Common myeloid progenitor, CD34-positive (primary cell): Measurements from ENCODE around the gene KCNN3.

ENCODE experiments used
- CTCF ChIA-PET: fragments of 350-600 bp; sonication (Branson Sonifier 250); formaldehyde crosslinking; loops from one replicate; lab custom pipeline; 2021; ENCODE audit warnings: antibody characterized with exemption; lab: Charles Lee
- POLR2A ChIA-PET: fragments of 350-600 bp; sonication (Branson Sonifier 250); formaldehyde crosslinking; loops from one replicate; lab custom pipeline; 2021; ENCODE audit warnings: antibody characterized with exemption; lab: Charles Lee
- DNase-seq, 3 donors: peaks; one replicate each; pipeline versions ENCODE4 v3.0.0 to v3.0.0-alpha.2; 2013
- H3K27ac ChIP-seq, 2 experiments: 1 replicate in 1 of 2; 2 replicates in 1 of 2; pipeline ENCODE4 v1.7.0; 2013; ENCODE audit warnings: inconsistent platforms in 2 of 2, low read length in 2 of 2, mild to moderate bottlenecking in 2 of 2, low read depth in 1 of 2, moderate library complexity in 1 of 2; ENCODE audit not compliant: severe bottlenecking in 2 of 2, insufficient read depth in 1 of 2, poor library complexity in 1 of 2
- H3K27me3 ChIP-seq, 5 experiments: replicated peaks in 2 of 5; 1 replicate in 3 of 5; 2 replicates in 2 of 5; pipeline versions ENCODE4 v1.6.1 to v1.7.0; 2013; ENCODE audit warnings: low read length in 4 of 5, mild to moderate bottlenecking in 2 of 5, moderate library complexity in 2 of 5, inconsistent platforms in 1 of 5; ENCODE audit not compliant: insufficient read depth in 5 of 5, control insufficient read depth in 4 of 5
- H3K36me3 ChIP-seq, 4 experiments: 1 replicate in 2 of 4; 2 replicates in 2 of 4; pipeline versions ENCODE4 v1.6.1 to v1.7.0; 2013; ENCODE audit warnings: low read length in 3 of 4, control low read depth in 1 of 4, mild to moderate bottlenecking in 1 of 4; ENCODE audit not compliant: control insufficient read depth in 4 of 4, insufficient read depth in 4 of 4
- H3K4me1 ChIP-seq, 4 experiments: 1 replicate in 3 of 4; 2 replicates in 1 of 4; pipeline versions ENCODE4 v1.6.1 to v1.7.1; 2013; ENCODE audit warnings: low read length in 3 of 4, mild to moderate bottlenecking in 3 of 4, control low read depth in 1 of 4, inconsistent platforms in 1 of 4, moderate library complexity in 1 of 4; ENCODE audit not compliant: control insufficient read depth in 4 of 4, insufficient read depth in 4 of 4; ENCODE audit errors: control extremely low read depth in 1 of 4
- H3K4me3 ChIP-seq, 7 experiments: 1 replicate in 4 of 7; 2 replicates in 3 of 7; pipeline versions ENCODE4 v1.5.1 to v1.7.0; 2013; ENCODE audit warnings: mild to moderate bottlenecking in 7 of 7, low read length in 6 of 7, moderate library complexity in 6 of 7, inconsistent platforms in 2 of 7, low read depth in 2 of 7, control low read depth in 1 of 7; ENCODE audit not compliant: insufficient read depth in 4 of 7, control insufficient read depth in 1 of 7; ENCODE audit errors: extremely low read depth in 1 of 7
- H3K9me3 ChIP-seq, 5 experiments: 1 replicate in 4 of 5; 2 replicates in 1 of 5; pipeline versions ENCODE4 v1.6.1 to v1.7.1; 2013; ENCODE audit warnings: low read length in 4 of 5, mild to moderate bottlenecking in 2 of 5, inconsistent platforms in 1 of 5, low read depth in 1 of 5, moderate library complexity in 1 of 5; ENCODE audit not compliant: control insufficient read depth in 4 of 5, insufficient read depth in 2 of 5; ENCODE audit errors: control extremely low read depth in 1 of 5
- WGBS: methylation state at CpG from one replicate; pipeline ENCODE4 v1.1.5; 2013; ENCODE audit not compliant: insufficient coverage; 5-methylcytosine and 5-hydroxymethylcytosine counted together

KCNN3 gene

GRCh38 chr1:154888757-154889156 is 18.7 kb upstream of the KCNN3 start:
- DNase-seq, result no peak
- H3K27ac ChIP-seq, result no peak overlapping the region
- POLR2A ChIA-PET, result no interaction called here
- H3K27me3 ChIP-seq, result no peaks in the 10 kb centered on the region
- no peaks in the 10 kb centered on the region for H3K36me3 ChIP-seq
- peaks cover 19 to 42% (median 33%) of the 10 kb centered on the region in 4 experiments for H3K4me1 ChIP-seq
- H3K9me3 ChIP-seq, result no peaks in the 10 kb centered on the region
- H3K4me3 ChIP-seq, result no peak overlapping the region
- CTCF ChIA-PET, result no interaction called here
- WGBS, result 90% methylated on average over 7 of the region's 7 CpGs

GRCh38 chr1:154886281-154887015 is 16.4 kb upstream of the KCNN3 start:
- no peak overlapping the region for H3K4me3 ChIP-seq
- H3K36me3 ChIP-seq, result no peaks in the 10 kb centered on the region
- H3K27ac ChIP-seq, result no peak overlapping the region
- no peaks in the 10 kb centered on the region for H3K27me3 ChIP-seq
- peak; percentile 28 to 50 (median 40) for DNase-seq
- peaks cover 12 to 46% (median 36%) of the 10 kb centered on the region in 4 experiments for H3K4me1 ChIP-seq
- CTCF ChIA-PET, result interaction anchor here (0.9 kb wide), 1 partner anchor 57 kb away, joined by 3 read pairs; no protein-coding TSS in a partner anchor
- POLR2A ChIA-PET, result no interaction called here
- WGBS, result 100% methylated on average over 2 of the region's 5 CpGs
- H3K9me3 ChIP-seq, result no peaks in the 10 kb centered on the region

- Histone ChIP-seq H3K36me3 (no peaks in the 10 kb centered on the region), H3K27me3 (no peaks in the 10 kb centered on the region), H3K27ac (peak overlapping the region in 1 of 2 experiments; percentile 10), H3K9me3 (no peaks in the 10 kb centered on the region), H3K4me3 (no peak overlapping the region), H3K4me1 (peaks cover 12 to 39% (median 32%) of the 10 kb centered on the region in 4 experiments)
- peak; percentile 53 to 92 (median 85) for DNase-seq
- ChIA-PET CTCF (interaction anchor here (1.4 to 4.4 kb wide), 2 partner anchors 17 to 215 kb away, joined by 4 to 30 read pairs; partner anchors contain the start of gene KCNN3), POLR2A (interaction anchor here (0.9 to 1.9 kb wide), 2 partner anchors 52 to 122 kb away, joined by 3 to 7 read pairs; partner anchors contain the start of gene PMVK)
- WGBS, result 17% methylated on average over 3 of the region's 6 CpGs
Measured at GRCh38 chr1:154884869-154885701, 15.0 kb upstream of the KCNN3 start.

- peak overlapping the region in 2 of 7 experiments; percentile 20 to 35 for H3K4me3 ChIP-seq
- peaks cover 12 to 39% (median 32%) of the 10 kb centered on the region in 4 experiments for H3K4me1 ChIP-seq
- H3K27ac ChIP-seq, result peak overlapping the region in 1 of 2 experiments; percentile 32
- H3K9me3 ChIP-seq, result no peaks in the 10 kb centered on the region
- no peaks in the 10 kb centered on the region for H3K36me3 ChIP-seq
- WGBS, result 24% methylated on average over 10 of the region's 15 CpGs
- ChIA-PET CTCF (interaction anchor here (1.1 to 4.4 kb wide), 5 partner anchors 8 to 214 kb away, joined by 4 to 30 read pairs (median 4); partner anchors contain the start of gene KCNN3), POLR2A (interaction anchor here (0.9 to 1.9 kb wide), 2 partner anchors 53 to 121 kb away, joined by 3 to 7 read pairs; partner anchors contain the start of gene PMVK)
- H3K27me3 ChIP-seq, result no peaks in the 10 kb centered on the region
- DNase-seq, result peak; percentile 85 to 96 (median 91)
Measured at GRCh38 chr1:154883919-154884868, 14.1 kb upstream of the KCNN3 start.

- ChIA-PET CTCF (interaction anchor here (1.0 to 4.4 kb wide), 12 partner anchors 9 to 322 kb away, joined by 3 to 30 read pairs (median 6); partner anchors contain the start of gene KCNN3), POLR2A (interaction anchor here (1.3 kb wide), 1 partner anchor 10 kb away, joined by 3 read pairs; no protein-coding TSS in a partner anchor)
- Histone ChIP-seq H3K36me3 (no peaks in the 10 kb centered on the region), H3K27ac (no peak overlapping the region), H3K4me1 (peaks cover 12 to 39% (median 32%) of the 10 kb centered on the region in 4 experiments), H3K9me3 (no peaks in the 10 kb centered on the region), H3K27me3 (no peaks in the 10 kb centered on the region), H3K4me3 (no peak overlapping the region)
- 94% methylated on average over 4 of the region's 10 CpGs for WGBS
- DNase-seq, result no peak
Measured at GRCh38 chr1:154881820-154882535, 11.9 kb upstream of the KCNN3 start.

DNA sequence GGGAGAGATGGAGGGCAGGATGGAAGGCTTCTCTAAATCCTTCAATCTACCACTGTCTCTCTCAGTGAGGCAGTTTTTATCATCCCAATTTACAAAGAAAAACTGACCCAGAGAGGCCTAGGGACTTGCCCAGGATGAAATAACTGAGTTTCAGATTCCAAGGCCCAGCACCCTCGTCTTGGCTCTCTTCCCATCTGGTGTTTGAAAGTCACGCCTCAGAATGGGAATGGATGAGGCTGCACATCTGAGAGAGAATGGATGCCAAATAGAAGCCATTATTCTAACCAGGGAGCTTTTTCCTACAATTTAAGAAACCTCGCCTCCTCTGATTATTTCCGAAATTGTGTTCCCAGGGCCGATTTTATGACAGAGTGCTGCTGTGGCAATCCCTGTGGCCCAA is 10.6 kb upstream of the KCNN3 start:
- no peaks in the 10 kb centered on the region for H3K27me3 ChIP-seq
- H3K36me3 ChIP-seq, result no peaks in the 10 kb centered on the region
- H3K4me1 ChIP-seq, result peaks cover 12 to 29% (median 23%) of the 10 kb centered on the region in 4 experiments
- no peaks in the 10 kb centered on the region for H3K9me3 ChIP-seq
- CTCF ChIA-PET, result interaction anchor here (1.0 to 4.4 kb wide), 6 partner anchors 8 to 400 kb away, joined by 3 to 30 read pairs (median 8); partner anchors contain the start of gene KCNN3
- WGBS, result 98% methylated on average over 5 of the region's 5 CpGs
- no peak overlapping the region for H3K4me3 ChIP-seq
- POLR2A ChIA-PET, result no interaction called here
- H3K27ac ChIP-seq, result no peak overlapping the region
- DNase-seq, result no peak
